Panc1 (cell line): Measurements from ENCODE around the gene CDX1.

Experiments
- CTCF ChIP-seq: fragments of 450-650 bp; IDR thresholded peaks from 2 replicates; pipeline ENCODE4 v1.5.1; 2017; ENCODE audit warnings: mild to moderate bottlenecking
- POLR2AphosphoS5 ChIP-seq: IDR thresholded peaks from 2 replicates; pipeline ENCODE4 v1.6.1; 2012; ENCODE audit warnings: mild to moderate bottlenecking, low read depth, low read length, moderate library complexity
- REST ChIP-seq, 2 experiments: IDR thresholded peaks; 2 replicates each; pipeline ENCODE4 v1.6.1; 2011 to 2012; ENCODE audit warnings: low read depth in 2 of 2, control low read depth in 1 of 2, low read length in 1 of 2, mild to moderate bottlenecking in 1 of 2, moderate library complexity in 1 of 2; ENCODE audit not compliant: insufficient read depth in 1 of 2
- TCF7L2 ChIP-seq: IDR thresholded peaks from 2 replicates; pipeline ENCODE4 v1.6.1; 2011; ENCODE audit warnings: mild to moderate bottlenecking, low read depth, low read length, inconsistent platforms

- no peak for TF ChIP-seq CTCF
- no peak for TF ChIP-seq POLR2AphosphoS5
- no peak for TF ChIP-seq REST (IDR thresholded peaks at IDR 0.05; ENCODE audit: insufficient read depth in 1 of 2, low read depth in 2 of 2, low read length in 1 of 2)
- no peak for TF ChIP-seq TCF7L2
Observed at GRCh38 chr5:150152636-150153462, 13.7 kb upstream of the CDX1 start.
